H1 (cell line): ENCODE data around the gene TGFBI. TPM values are rescaled to one million over a fixed set of nuclear protein-coding genes. Genes with fewer than 3 reads are reported as not detected.

Experiments used
- CTCF ChIA-PET: fragments of 300-600 bp; sonication (Branson Sonifier 250); formaldehyde crosslinking; loops from one replicate; lab custom pipeline; 2021; ENCODE audit not compliant: partially characterized antibody; lab: Charles Lee
- POLR2A ChIA-PET: fragments of 300-600 bp; sonication (Branson Sonifier 250); formaldehyde crosslinking; loops from one replicate; lab custom pipeline; 2021; ENCODE audit warnings: inconsistent platforms; ENCODE audit not compliant: partially characterized antibody; lab: Charles Lee
- DNase-seq, 2 experiments: peaks; one replicate each; pipeline versions ENCODE4 v3.0.0 to v3.0.0-alpha.2; 2010 to 2022; ENCODE audit warnings: low spot score in 2 of 2, low read depth in 1 of 2, mixed read lengths in 1 of 2
- FAIRE-seq: peaks from 2 replicates; lab custom pipeline; 2011; peaks lifted over from hg19 to GRCh38; lab: Jason Lieb, UNC
- H2AFZ ChIP-seq: 2 replicates; pipeline ENCODE4 v1.8.1; 2012; ENCODE audit warnings: low read length, inconsistent platforms
- H2AK5ac ChIP-seq: 2 replicates; pipeline ENCODE4 v1.6.1; 2013; ENCODE audit warnings: low read depth, low read length
- H2BK120ac ChIP-seq: replicated peaks from 2 replicates; pipeline ENCODE3; 2013; ENCODE audit warnings: low read depth, low read length, inconsistent platforms
- H2BK12ac ChIP-seq: 2 replicates; pipeline ENCODE4 v1.6.1; 2013; ENCODE audit warnings: low read depth, low read length
- H2BK15ac ChIP-seq: 2 replicates; pipeline ENCODE4 v1.6.1; 2013; ENCODE audit warnings: low read length
- H2BK20ac ChIP-seq: 2 replicates; pipeline ENCODE4 v1.6.1; 2013; ENCODE audit warnings: low read length
- H2BK5ac ChIP-seq: 2 replicates; pipeline ENCODE4 v1.6.1; 2013; ENCODE audit warnings: low read depth, low read length
- H3K14ac ChIP-seq: 2 replicates; pipeline ENCODE4 v1.6.1; 2013; ENCODE audit warnings: inconsistent platforms; ENCODE audit not compliant: insufficient read length
- H3K18ac ChIP-seq: 2 replicates; pipeline ENCODE4 v1.6.1; 2013; ENCODE audit warnings: low read length; ENCODE audit errors: extremely low read depth
- H3K23ac ChIP-seq: 2 replicates; pipeline ENCODE4 v1.6.1; 2013; ENCODE audit warnings: inconsistent platforms; ENCODE audit not compliant: insufficient read length
- H3K23me2 ChIP-seq: 2 replicates; pipeline ENCODE4 v1.6.1; 2013; ENCODE audit warnings: low read depth, low read length
- H3K27ac ChIP-seq: 2 replicates; pipeline ENCODE4 v1.6.1; 2011; ENCODE audit warnings: low read depth, low read length, inconsistent platforms
- H3K27me3 ChIP-seq, 4 experiments: replicated peaks in 1 of 4; 1 replicate in 1 of 4; 2 replicates in 3 of 4; pipeline versions ENCODE4 v1.6.1 to v1.8.1; 2011 to 2013; ENCODE audit warnings: low read length in 3 of 4, mild to moderate bottlenecking in 3 of 4, inconsistent platforms in 2 of 4, mixed read lengths in 2 of 4, moderate library complexity in 1 of 4; ENCODE audit not compliant: control insufficient read depth in 3 of 4, insufficient read depth in 3 of 4; ENCODE audit errors: extremely low read depth in 1 of 4
- H3K36me3 ChIP-seq, 4 experiments: 2 replicates each; pipeline versions ENCODE4 v1.6.1 to v1.8.1; 2011 to 2013; ENCODE audit warnings: mild to moderate bottlenecking in 4 of 4, low read length in 3 of 4, moderate library complexity in 2 of 4, control low read depth in 1 of 4, inconsistent platforms in 1 of 4; ENCODE audit not compliant: insufficient read depth in 4 of 4, control insufficient read depth in 2 of 4
- H3K4ac ChIP-seq: replicated peaks from 2 replicates; pipeline ENCODE3; 2013; ENCODE audit warnings: low read length, low read depth, mixed read lengths, inconsistent platforms; ENCODE audit not compliant: insufficient read length
- H3K4me1 ChIP-seq, 4 experiments: replicated peaks in 1 of 4; 1 replicate in 1 of 4; 2 replicates in 3 of 4; pipeline versions ENCODE4 v1.6.1 to v1.8.1; 2011 to 2013; ENCODE audit warnings: low read length in 3 of 4, inconsistent platforms in 2 of 4, mixed read lengths in 1 of 4; ENCODE audit not compliant: insufficient read depth in 4 of 4, control insufficient read depth in 3 of 4
- H3K4me2 ChIP-seq, 2 experiments: 2 replicates each; pipeline versions ENCODE4 v1.6.1 to v1.8.1; 2011 to 2013; ENCODE audit warnings: low read depth in 2 of 2, low read length in 2 of 2, control low read depth in 1 of 2, inconsistent platforms in 1 of 2, mild to moderate bottlenecking in 1 of 2; ENCODE audit not compliant: insufficient read depth in 1 of 2
- H3K4me3 ChIP-seq, 4 experiments: fragments of 200-600, 300-600 bp in 1 of 4; sonication (generic), shearing (Covaris generic), sonication (Bioruptor Twin) in 1 of 4; 2 replicates each; pipeline versions ENCODE4 v1.5.1 to v1.8.1; 2011 to 2016; ENCODE audit warnings: low read length in 4 of 4, low read depth in 3 of 4, control low read depth in 2 of 4, inconsistent platforms in 2 of 4, mild to moderate bottlenecking in 2 of 4, mixed read lengths in 1 of 4, moderate library complexity in 1 of 4; ENCODE audit not compliant: insufficient read depth in 2 of 4; ENCODE audit errors: extremely low read depth in 1 of 4
- H3K56ac ChIP-seq: replicated peaks from 2 replicates; pipeline ENCODE3; 2013; ENCODE audit warnings: low read depth, mild to moderate bottlenecking, mixed read lengths, low read length, inconsistent platforms; ENCODE audit not compliant: insufficient read length
- H3K79me1 ChIP-seq: 2 replicates; pipeline ENCODE4 v1.6.1; 2013; ENCODE audit warnings: low read depth, low read length, control low read depth
- H3K79me2 ChIP-seq, 2 experiments: 2 replicates each; pipeline versions ENCODE4 v1.6.1 to v1.8.1; 2012 to 2013; ENCODE audit warnings: low read length in 2 of 2, mild to moderate bottlenecking in 2 of 2, inconsistent platforms in 1 of 2; ENCODE audit not compliant: insufficient read depth in 2 of 2, control insufficient read depth in 1 of 2
- H3K9ac ChIP-seq, 4 experiments: replicated peaks in 1 of 4; 1 replicate in 1 of 4; 2 replicates in 3 of 4; pipeline versions ENCODE4 v1.6.1 to v1.8.1; 2011 to 2013; ENCODE audit warnings: low read depth in 3 of 4, low read length in 3 of 4, control low read depth in 2 of 4, mild to moderate bottlenecking in 2 of 4, moderate library complexity in 2 of 4, inconsistent platforms in 1 of 4; ENCODE audit errors: extremely low read depth in 1 of 4
- H3K9me3 ChIP-seq, 2 experiments: 2 replicates each; pipeline versions ENCODE4 v1.6.1 to v1.8.1; 2012 to 2013; ENCODE audit warnings: mild to moderate bottlenecking in 2 of 2, moderate library complexity in 2 of 2, control low read depth in 1 of 2, inconsistent platforms in 1 of 2, low read depth in 1 of 2, low read length in 1 of 2, mixed read lengths in 1 of 2; ENCODE audit not compliant: insufficient read depth in 2 of 2
- H4K20me1 ChIP-seq, 2 experiments: replicated peaks in 1 of 2; 2 replicates each; pipeline versions ENCODE3 to v1.8.1; 2011 to 2013; ENCODE audit warnings: inconsistent platforms in 2 of 2, low read length in 2 of 2, mild to moderate bottlenecking in 1 of 2; ENCODE audit not compliant: insufficient read depth in 2 of 2, control insufficient read depth in 1 of 2
- H4K5ac ChIP-seq: 2 replicates; pipeline ENCODE4 v1.6.1; 2013; ENCODE audit warnings: low read length, low read depth, mixed read lengths, inconsistent platforms; ENCODE audit not compliant: insufficient read length
- H4K8ac ChIP-seq: 2 replicates; pipeline ENCODE4 v1.8.0; 2013; ENCODE audit warnings: mild to moderate bottlenecking, moderate library complexity, low read length, inconsistent platforms; ENCODE audit not compliant: insufficient read depth; ENCODE audit errors: extremely low read depth
- H4K91ac ChIP-seq: replicated peaks from 2 replicates; pipeline ENCODE3; 2013; ENCODE audit warnings: low read length, mixed read lengths, inconsistent platforms; ENCODE audit not compliant: insufficient read length
- ASH2L ChIP-seq: fragments of 200-600, 300-600 bp; sonication (generic); IDR thresholded peaks from one replicate; pipeline ENCODE4 v1.7.1; 2017; ENCODE audit warnings: low read length
- ATF3 ChIP-seq: IDR thresholded peaks from 2 replicates; pipeline ENCODE4 v1.6.1; 2011; ENCODE audit warnings: low read depth, mild to moderate bottlenecking, low read length; ENCODE audit not compliant: insufficient read depth
- TAF1 ChIP-seq: IDR thresholded peaks from 2 replicates; pipeline ENCODE4 v1.6.1; 2011; ENCODE audit warnings: mild to moderate bottlenecking, low read depth, low read length
- WGBS, 2 experiments: shearing (Covaris generic) in 1 of 2; methylation state at CpG; one replicate each; pipeline versions ENCODE4 v1.1.6 to v1.1.7; 2013 to 2015; ENCODE audit warnings: low lambda C conversion rate in 2 of 2, mixed read lengths in 2 of 2, inconsistent platforms in 1 of 2, low coverage in 1 of 2, missing lambda C conversion rate in 1 of 2; ENCODE audit not compliant: insufficient replicate concordance in 2 of 2, insufficient coverage in 1 of 2, insufficient read length in 1 of 2; ENCODE audit errors: extremely low coverage in 1 of 2, missing lambda C conversion rate in 1 of 2; 5-methylcytosine and 5-hydroxymethylcytosine counted together
- polyA plus RNA-seq, 7 experiments: library from polyadenylated mRNA; depleted of rRNA in 3 of 7; stranded (reverse) in 5 of 7; unstranded in 2 of 7; fragments of >200 nt in 5 of 7; fragments of 200-250 nt in 2 of 7; gene quantifications; 1 replicate in 5 of 7; 2 replicates in 1 of 7; 4 replicates in 1 of 7; pipeline versions ENCODE4 v1.2.1 to v1.2.3, GENCODE V29; 2011 to 2013; ENCODE audit warnings: missing spikeins in 2 of 7, mixed read lengths in 2 of 7
- total RNA-seq: library from RNA; stranded (reverse); fragmentation: NEBNext Ultra II Directional; extraction: Animal tissue kit (Norgen Biotek cat#: 25700); gene quantifications from 2 replicates; pipeline ENCODE4 v1.2.1, GENCODE V29; 2021

Gene TGFBI
- total and polyA plus RNA-seq, 2 of the 8 experiments (the other 6 are each of a cell fraction or from before 2014, with no cell fraction given), result 6.0 to 8.5 TPM

- no peak overlapping the region for H2AFZ ChIP-seq
- H4K20me1 ChIP-seq, result no peaks in the 10 kb centered on the region
- H3K23ac ChIP-seq, result no peak overlapping the region
- H2BK5ac ChIP-seq, result no peak overlapping the region
- no peak overlapping the region for H4K8ac ChIP-seq
- no peaks in the 10 kb centered on the region for H3K36me3 ChIP-seq
- no peaks in the 10 kb centered on the region for H3K4me1 ChIP-seq
- H3K23me2 ChIP-seq, result peaks cover 2% of the 10 kb centered on the region; the same call in 1 of the 2 replicates
- no peak overlapping the region for H2BK20ac ChIP-seq
- no peak overlapping the region for H2AK5ac ChIP-seq
- POLR2A ChIA-PET, result no interaction called here
- no peak overlapping the region for H2BK12ac ChIP-seq
- H3K27ac ChIP-seq, result no peak overlapping the region
- peak overlapping the region in 1 of 4 experiments; percentile 64; a peak in 2 of 7 replicates for H3K9ac ChIP-seq
- no peak overlapping the region for H3K56ac ChIP-seq
- peaks cover 0 to 4% (median 0%) of the 10 kb centered on the region in 4 experiments; a peak in 3 of 7 replicates for H3K27me3 ChIP-seq
- FAIRE-seq (no peak), DNase-seq (no peak)
- 50% methylated on average over 13 of the region's 13 CpGs; no CpG with 5 or more reads in 1 of the 2 experiments for WGBS, 2 experiments
- H2BK15ac ChIP-seq, result no peak overlapping the region
- TF ChIP-seq TAF1, result no peak
- no peak for TF ChIP-seq ATF3
- TF ChIP-seq ASH2L, result peak; percentile 68
- no peak overlapping the region for H4K91ac ChIP-seq
- H2BK120ac ChIP-seq, result no peak overlapping the region
- no peaks in the 10 kb centered on the region; a peak in 1 of 4 replicates for H3K9me3 ChIP-seq
- no peaks in the 10 kb centered on the region for H3K79me2 ChIP-seq
- H3K4ac ChIP-seq, result no peak overlapping the region
- no peaks in the 10 kb centered on the region for H3K79me1 ChIP-seq
- no peak overlapping the region for H4K5ac ChIP-seq
- H3K18ac ChIP-seq, result no peak overlapping the region
- peak overlapping the region; percentile 57 to 67 (median 62) for H3K4me3 ChIP-seq
- H3K14ac ChIP-seq, result no peak overlapping the region
- CTCF ChIA-PET, result interaction anchor here (0.8 to 10.3 kb wide), 23 partner anchors 10 to 209 kb away, joined by 3 to 98 read pairs (median 4); no protein-coding TSS in a partner anchor
- H3K4me2 ChIP-seq, result peak overlapping the region; percentile 75 to 86
These were observed 51.3 kb downstream of the TGFBI start for GRCh38 chr5:136080113-136080482.
